Dorsolateral prefrontal cortex (tissue), 118 donors: ENCODE results near the gene ASXL1. TPM values are rescaled to one million over a fixed set of nuclear protein-coding genes. Genes with fewer than 3 reads are reported as not detected.

Experiments used
- total RNA-seq, 120 experiments: library from RNA; stranded (reverse); gene quantifications; one replicate each; pipeline versions ENCODE4 v1.2.3 to v1.2.4, GENCODE V29; 2022

ASXL1 gene
- total RNA-seq, 120 experiments from 2014 or later: 50.9 to 97.5 (median 69.8) TPM

Other genes with a start within 250 kb of the ASXL1 start
- gene TM9SF4, start 248.6 kb upstream of the ASXL1 start, total RNA-seq: 10 to 100 TPM; 45.6 to 73.7 (median 60.7) TPM
- 10 to 100 TPM in 59 of 120 experiments, 1 to 10 TPM in 61; 6.0 to 16.0 (median 10.0) TPM for gene PLAGL2, start 150.6 kb upstream of the ASXL1 start, total RNA-seq
- gene POFUT1, start 150.5 kb upstream of the ASXL1 start, total RNA-seq: 10 to 100 TPM; 10.1 to 21.0 (median 14.4) TPM
- 10 to 100 TPM; 27.3 to 89.7 (median 65.4) TPM for gene KIF3B, start 80.7 kb upstream of the ASXL1 start, total RNA-seq
- 10 to 100 TPM; 29.4 to 56.2 (median 42.8) TPM for gene NOL4L, start 227.0 kb downstream of the ASXL1 start, total RNA-seq